ENCODE measurements around the gene TAF15.

The TAF15 gene

DNA sequence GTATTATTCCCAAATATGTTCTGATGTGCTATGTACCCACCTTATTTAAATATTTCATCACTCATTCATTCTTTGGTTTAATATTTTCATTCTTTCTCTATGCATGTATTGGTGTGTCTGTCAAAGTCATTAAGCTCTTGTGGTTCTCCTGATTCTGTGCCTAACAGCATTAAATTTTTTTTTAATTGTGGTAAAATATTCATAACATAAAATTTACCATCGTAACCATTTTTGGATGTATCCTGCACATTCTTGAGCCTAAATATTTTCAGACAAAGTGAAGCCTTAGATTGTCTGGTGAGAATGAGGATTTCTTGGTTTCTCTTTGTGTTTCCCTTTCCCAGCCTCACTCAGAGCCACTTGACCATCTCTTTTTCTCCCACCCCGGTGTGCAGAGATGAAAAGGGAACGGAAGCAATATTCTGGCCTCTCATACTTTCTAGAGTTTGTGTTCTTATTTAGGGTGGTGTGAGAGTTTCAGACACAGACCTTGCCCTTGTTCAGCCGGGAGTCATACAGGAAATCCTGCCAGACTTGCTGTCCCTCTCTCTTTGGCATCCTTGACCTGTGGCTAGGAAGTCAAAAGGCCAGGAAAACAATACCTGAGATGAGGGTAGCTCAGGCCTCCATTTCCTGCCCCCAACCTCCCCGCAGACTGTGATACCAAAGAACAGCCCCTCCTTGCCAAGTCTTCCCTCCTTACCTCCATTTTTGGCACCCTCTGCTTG lies 66.0 kb downstream of the TAF15 start:
- no peak for DNase-seq

DNA sequence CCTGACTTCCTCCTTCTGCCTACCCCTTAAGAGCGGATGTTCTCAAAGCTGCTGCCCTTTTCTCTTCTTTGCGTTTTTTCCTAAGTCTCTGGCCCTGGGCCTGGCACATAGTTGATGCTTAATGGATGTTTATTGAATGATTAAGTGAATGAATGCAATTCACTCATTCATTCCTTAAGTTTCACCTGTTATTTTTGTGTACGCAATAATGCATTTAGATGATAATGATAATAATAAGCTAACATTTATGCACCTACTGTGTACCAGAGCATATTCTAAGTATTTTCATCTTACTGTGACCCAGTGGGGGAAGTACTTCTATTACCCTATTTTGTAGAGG lies 66.5 kb downstream of the TAF15 start:
- DNase-seq: no peak

DNA sequence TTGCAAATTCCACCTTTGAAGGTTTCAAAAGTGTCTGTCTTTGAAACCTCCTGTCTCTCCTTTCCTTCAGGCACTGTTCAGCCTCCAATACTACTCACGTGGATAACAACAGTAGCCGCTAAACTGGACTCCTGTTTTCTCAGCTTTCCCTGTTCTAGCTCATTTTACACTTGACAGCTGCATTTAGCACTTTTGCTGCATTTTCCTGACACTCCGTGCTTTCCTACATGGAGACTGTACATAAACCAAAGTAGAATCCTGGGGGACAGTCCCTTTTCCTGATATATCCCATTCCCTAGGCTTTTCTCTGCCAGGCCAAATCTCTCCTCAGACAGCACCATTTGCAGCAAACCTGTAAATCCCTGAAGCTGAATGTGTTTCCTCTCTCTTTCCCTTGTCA lies 67.2 kb downstream of the TAF15 start:
- DNase-seq: no peak

DNA sequence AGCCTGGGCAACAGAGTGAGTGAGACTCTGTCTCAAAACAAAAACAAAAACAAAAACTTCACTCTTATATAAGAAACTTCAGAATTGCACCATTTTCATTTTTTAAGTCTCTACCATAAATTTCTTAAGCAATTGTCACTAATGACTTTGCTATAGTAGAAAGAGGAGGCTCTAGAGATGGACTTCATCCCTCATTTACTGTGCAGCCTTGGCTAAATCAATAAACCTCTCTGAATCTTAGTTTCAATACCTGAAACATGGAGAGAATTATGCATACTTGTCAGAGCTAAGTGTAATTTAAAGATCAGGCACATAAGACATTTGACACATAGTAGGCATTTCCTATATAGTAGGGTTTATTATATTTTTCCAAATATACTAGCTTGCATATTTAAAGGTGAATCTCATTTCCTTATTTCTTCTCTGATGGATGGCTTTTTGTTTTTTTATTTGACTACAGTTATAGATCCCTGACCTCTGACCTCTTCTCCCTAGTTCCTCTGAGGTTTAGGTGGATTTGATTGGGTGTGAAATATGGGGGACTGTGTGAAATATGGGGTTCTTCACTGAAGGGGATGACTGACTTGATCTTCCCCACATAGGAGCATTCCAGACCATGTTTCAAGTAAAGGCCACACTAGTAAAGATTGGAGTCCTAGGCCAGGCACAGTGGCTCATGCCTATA lies 68.2 kb downstream of the TAF15 start:
- no peak for DNase-seq

GRCh38 chr17:35878361-35878760 lies 69.1 kb downstream of the TAF15 start:
- no peak for DNase-seq

- DNase-seq: peak; percentile 90
Observed at GRCh38 chr17:35879773-35880654, 70.7 kb downstream of the TAF15 start, which contains the start of gene CCL5. Gene CCL5 (minus strand): TSS chr17:35880360.

GRCh38 chr17:35889241-35889640 lies 80.0 kb downstream of the TAF15 start:
- no peak for DNase-seq

- DNase-seq: no peak
Observed at GRCh38 chr17:35889818-35890773, 80.8 kb downstream of the TAF15 start.

DNA sequence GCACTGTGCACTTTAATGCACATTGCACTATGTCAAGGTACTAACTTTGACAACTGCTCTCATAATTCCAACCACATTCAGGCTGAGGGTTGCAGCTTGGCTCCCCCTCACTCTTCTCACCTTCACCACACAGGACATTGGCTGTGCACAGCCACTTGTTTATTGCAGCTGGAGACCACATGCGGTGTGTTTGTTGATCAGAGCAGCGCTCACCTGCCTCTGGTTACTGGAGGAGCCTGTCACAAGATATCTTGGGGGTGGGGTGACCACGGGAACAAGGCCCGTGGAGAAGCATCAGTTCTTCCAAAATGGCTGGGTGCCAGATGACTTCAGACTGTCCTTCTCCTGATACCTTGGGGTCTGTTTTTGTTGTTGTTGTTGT lies 81.5 kb downstream of the TAF15 start:
- no peak for DNase-seq

GRCh38 chr17:35891269-35891668 lies 82.0 kb downstream of the TAF15 start:
- no peak for DNase-seq

- DNase-seq: peak; percentile 80
Observed at GRCh38 chr17:35892091-35893035, 83.1 kb downstream of the TAF15 start.

GRCh38 chr17:35893751-35894150 lies 84.5 kb downstream of the TAF15 start:
- DNase-seq: no peak

DNA sequence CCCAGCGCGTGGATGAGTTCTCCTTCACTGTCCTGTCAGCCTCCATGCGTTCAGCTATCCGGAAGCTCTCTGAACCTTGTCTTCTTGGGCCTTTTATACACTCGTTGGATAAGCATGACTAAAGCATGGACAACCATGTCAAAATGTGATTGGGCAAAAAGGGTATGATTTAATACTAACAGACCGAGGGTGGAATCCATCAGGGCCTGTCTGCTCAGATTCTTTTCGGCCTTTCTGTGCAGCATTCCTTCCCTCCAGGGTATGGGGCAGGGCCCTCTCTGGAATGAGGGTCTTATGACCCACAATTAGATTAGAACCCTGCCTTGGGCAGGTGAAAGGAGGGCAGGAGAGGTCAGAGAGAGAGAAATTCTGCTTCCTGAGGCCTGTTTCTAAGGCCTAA lies 84.9 kb downstream of the TAF15 start:
- DNase-seq: no peak

- DNase-seq: peak; percentile 99
Observed at GRCh38 chr17:35895636-35896587, 86.6 kb downstream of the TAF15 start.
